Body of pancreas (tissue), 4 donors: ENCODE results near the gene THSD4. TPM values are rescaled to one million over a fixed set of nuclear protein-coding genes. Genes with fewer than 3 reads are reported as not detected.

Experiments used
- ATAC-seq: fragments of 150-250 bp; one replicate; pipeline ENCODE4 v1.9.1; 2016
- DNase-seq, 4 donors: peaks; one replicate each; pipeline ENCODE4 v3.0.0-alpha.2; 2019
- H3K27ac ChIP-seq, 4 donors: fragments of 200-600 bp; sonication (generic); 1 replicate in 3 of 4; 2 replicates in 1 of 4; pipeline versions ENCODE4 v1.5.1 to v1.6.1; 2016 to 2019; ENCODE audit warnings: mild to moderate bottlenecking in 1 of 4, mixed read lengths in 1 of 4, moderate library complexity in 1 of 4
- H3K27me3 ChIP-seq, 2 donors: fragments of 200-600 bp; sonication (generic); one replicate each; pipeline ENCODE4 v1.6.0; 2016; ENCODE audit warnings: mild to moderate bottlenecking in 1 of 2
- H3K36me3 ChIP-seq, 2 donors: fragments of 200-600 bp; sonication (generic); replicated peaks in 1 of 2; 2 replicates each; pipeline ENCODE4 v1.5.1; 2016; ENCODE audit warnings: low read depth in 2 of 2; ENCODE audit not compliant: insufficient read depth in 1 of 2
- H3K4me1 ChIP-seq: fragments of 200-600 bp; sonication (generic); one replicate; pipeline ENCODE4 v1.6.0; 2016
- H3K4me3 ChIP-seq, 2 donors: fragments of 200-600 bp; sonication (generic); 1 replicate in 1 of 2; 2 replicates in 1 of 2; pipeline ENCODE4 v1.5.1; 2016 to 2019
- H3K9me3 ChIP-seq, 3 donors: fragments of 200-600 bp; sonication (generic); 1 replicate in 2 of 3; 2 replicates in 1 of 3; pipeline ENCODE4 v1.5.1; 2016
- POLR2A ChIP-seq, 3 donors: fragments of 450-650 bp; IDR thresholded peaks; one replicate each; pipeline ENCODE4 v1.6.1; 2016; ENCODE audit warnings: antibody characterized with exemption in 3 of 3, mild to moderate bottlenecking in 2 of 3
- WGBS, 2 donors: methylation state at CpG; one replicate each; pipeline ENCODE4 v1.1.5; 2017; 5-methylcytosine and 5-hydroxymethylcytosine counted together
- intact Hi-C: fragments of 100-400 bp; cut with DNase I; formaldehyde crosslinking; loops from one replicate; pipeline ENCODE4 v1.15.1; 2023
- total RNA-seq, 2 donors: library from RNA; depleted of rRNA; stranded (reverse); fragments of >200 nt; gene quantifications; one replicate each; pipeline ENCODE4 v1.1.0, GENCODE V29; 2016
- TF ChIP-seq, protein P1 (sequence below), 7 experiments: fragments of 450-650 bp in 4 of 7; fragments of 200-600 bp in 3 of 7; sonication (generic) in 3 of 7; IDR thresholded peaks; one replicate each; pipeline ENCODE4 v1.5.1; 2016 to 2019; ENCODE audit warnings: antibody characterized with exemption in 7 of 7

THSD4 gene
- total RNA-seq, 2 donors from 2014 or later = 12.9 to 16.1 TPM

DNA sequence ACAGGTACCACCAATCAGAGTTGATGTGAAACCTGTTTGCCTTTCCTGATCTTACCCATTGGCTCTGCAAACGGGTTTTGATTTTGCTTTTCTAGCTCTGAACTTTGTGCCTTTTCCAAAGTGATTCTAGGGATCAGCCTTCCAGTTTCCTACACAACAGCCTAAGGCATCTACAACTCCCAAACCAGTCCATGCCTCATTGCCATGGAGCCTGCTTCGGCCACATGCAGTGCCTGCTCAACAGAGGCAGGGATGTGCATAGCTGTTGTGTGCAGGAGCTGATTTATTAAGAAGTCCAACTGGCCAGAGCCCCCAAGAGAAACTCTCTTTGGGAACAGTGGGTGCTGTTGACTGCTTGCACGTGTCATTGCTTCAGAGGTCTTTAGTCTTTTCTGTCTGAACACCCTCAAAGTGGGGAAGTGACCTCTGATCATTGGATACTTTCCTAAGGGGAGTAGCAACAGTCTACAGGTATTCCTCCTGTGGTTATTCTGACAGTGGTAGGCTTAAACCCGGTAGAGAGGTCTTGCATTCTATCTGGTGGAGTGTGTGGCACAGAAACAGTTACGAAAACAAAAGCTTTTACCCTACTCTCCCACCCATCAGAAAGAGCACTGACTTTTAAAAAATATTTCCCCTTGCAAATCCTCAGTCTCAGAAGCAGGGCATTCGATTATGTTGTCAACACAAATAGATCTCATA, 36.6 kb upstream of the THSD4 start:
- Histone ChIP-seq H3K9me3 (no peaks in the 10 kb centered on the region), H3K4me3 (no peak overlapping the region), H3K27ac (peak overlapping the region in 2 of 4 donors; percentile 38 to 54), H3K27me3 (no peaks in the 10 kb centered on the region), H3K4me1 (peaks cover 14% of the 10 kb centered on the region), H3K36me3 (no peaks in the 10 kb centered on the region)
- ATAC-seq (no peak), DNase-seq (no peak)
- WGBS, 2 donors = 56 to 58% methylated on average over 6 of the region's 6 CpGs
- TF ChIP-seq POLR2A (IDR thresholded peaks at IDR 0.05) = no peak
- TF ChIP-seq, protein P1, sequence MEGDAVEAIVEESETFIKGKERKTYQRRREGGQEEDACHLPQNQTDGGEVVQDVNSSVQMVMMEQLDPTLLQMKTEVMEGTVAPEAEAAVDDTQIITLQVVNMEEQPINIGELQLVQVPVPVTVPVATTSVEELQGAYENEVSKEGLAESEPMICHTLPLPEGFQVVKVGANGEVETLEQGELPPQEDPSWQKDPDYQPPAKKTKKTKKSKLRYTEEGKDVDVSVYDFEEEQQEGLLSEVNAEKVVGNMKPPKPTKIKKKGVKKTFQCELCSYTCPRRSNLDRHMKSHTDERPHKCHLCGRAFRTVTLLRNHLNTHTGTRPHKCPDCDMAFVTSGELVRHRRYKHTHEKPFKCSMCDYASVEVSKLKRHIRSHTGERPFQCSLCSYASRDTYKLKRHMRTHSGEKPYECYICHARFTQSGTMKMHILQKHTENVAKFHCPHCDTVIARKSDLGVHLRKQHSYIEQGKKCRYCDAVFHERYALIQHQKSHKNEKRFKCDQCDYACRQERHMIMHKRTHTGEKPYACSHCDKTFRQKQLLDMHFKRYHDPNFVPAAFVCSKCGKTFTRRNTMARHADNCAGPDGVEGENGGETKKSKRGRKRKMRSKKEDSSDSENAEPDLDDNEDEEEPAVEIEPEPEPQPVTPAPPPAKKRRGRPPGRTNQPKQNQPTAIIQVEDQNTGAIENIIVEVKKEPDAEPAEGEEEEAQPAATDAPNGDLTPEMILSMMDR (IDR thresholded peaks at IDR 0.05) = no peak
- intact Hi-C loops = no loop called here

- peak; percentile 28 to 51 (median 39) for DNase-seq
- WGBS, 2 donors = 12 to 18% methylated on average over 6 of the region's 6 CpGs
Measured at GRCh38 chr15:71079208-71080044, 35.8 kb upstream of the THSD4 start.

GRCh38 chr15:71080166-71080565, 35.1 kb upstream of the THSD4 start:
- DNase-seq (no peak), ATAC-seq (no peak)
- no peaks in the 10 kb centered on the region for H3K36me3 ChIP-seq
- intact Hi-C loops = no loop called here
- H3K27me3 ChIP-seq = no peaks in the 10 kb centered on the region
- H3K9me3 ChIP-seq = no peaks in the 10 kb centered on the region
- H3K4me3 ChIP-seq = no peak overlapping the region
- peaks cover 14% of the 10 kb centered on the region for H3K4me1 ChIP-seq
- H3K27ac ChIP-seq = peak overlapping the region in 2 of 4 donors; percentile 38 to 54
- 74 to 83% methylated on average over 7 of the region's 7 CpGs for WGBS, 2 donors
- TF ChIP-seq, protein P1 (IDR thresholded peaks at IDR 0.05) = no peak
- TF ChIP-seq POLR2A (IDR thresholded peaks at IDR 0.05) = no peak

More at GRCh38 chr15:71079208-71080044, 35.8 kb upstream of the THSD4 start:
- Histone ChIP-seq H3K36me3 (no peaks in the 10 kb centered on the region), H3K27me3 (no peaks in the 10 kb centered on the region), H3K4me1 (peaks cover 14% of the 10 kb centered on the region), H3K27ac (peak overlapping the region in 3 of 4 donors; percentile 20 to 54 (median 38)), H3K9me3 (no peaks in the 10 kb centered on the region), H3K4me3 (no peak overlapping the region)
- peak; percentile 71 for ATAC-seq
- TF ChIP-seq POLR2A (IDR thresholded peaks at IDR 0.05) = no peak
- TF ChIP-seq, protein P1 (IDR thresholded peaks at IDR 0.05) = no peak
- intact Hi-C loops = no loop called here

DNA sequence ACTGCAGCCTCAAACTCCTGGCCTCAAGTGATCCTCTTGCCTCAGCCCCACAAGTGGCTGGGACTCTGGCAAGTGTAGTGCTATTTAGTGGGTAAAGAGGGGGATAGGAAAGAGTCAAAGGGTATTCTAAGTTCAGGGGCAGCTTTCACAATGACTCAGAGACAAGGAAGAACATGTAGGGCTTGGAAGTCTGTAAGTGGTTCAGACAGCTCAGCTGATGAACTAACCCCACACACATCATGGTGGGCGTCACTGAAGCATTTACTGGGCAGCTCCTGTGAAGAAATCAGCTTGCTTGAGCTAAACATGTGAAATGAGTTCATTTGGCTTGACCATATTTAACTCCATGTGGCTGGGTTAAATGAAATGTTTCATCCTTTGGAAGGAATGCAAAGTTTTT, 34.6 kb upstream of the THSD4 start:
- intact Hi-C loops = no loop called here
- Histone ChIP-seq H3K4me3 (no peak overlapping the region), H3K36me3 (no peaks in the 10 kb centered on the region), H3K4me1 (peaks cover 14% of the 10 kb centered on the region), H3K27ac (no peak overlapping the region), H3K9me3 (no peaks in the 10 kb centered on the region), H3K27me3 (no peaks in the 10 kb centered on the region)
- no peak for TF ChIP-seq POLR2A (IDR thresholded peaks at IDR 0.05)
- TF ChIP-seq, protein P1 (IDR thresholded peaks at IDR 0.05) = no peak
- ATAC-seq (no peak), DNase-seq (peak in 1 of 4 donors; percentile 23)
- 43 to 46% methylated on average over 1 of the region's 1 CpG for WGBS, 2 donors
